SK-N-SH treated with all-trans-retinoic acid at 6 μM for 48 hours (cell line): Measurements from ENCODE around the gene SMS.

Experiments used
- ATAC-seq: fragments of 200-7000 bp; cut with Tn5 transposase; 3 replicates; pipeline ENCODE4 v1.9.1; 2020; ENCODE audit warnings: mild to moderate bottlenecking, moderate library complexity
- BACH2 ChIP-seq: fragments of 250-450 bp; sonication (Bioruptor Pico); IDR thresholded peaks from 2 replicates; pipeline ENCODE4 v1.9.0; 2021; ENCODE audit warnings: mild to moderate bottlenecking, borderline replicate concordance
- CSDC2 ChIP-seq: fragments of 250-450 bp; sonication (Bioruptor Pico); IDR thresholded peaks from 2 replicates; pipeline ENCODE4 v1.5.0; 2020; ENCODE audit warnings: mild to moderate bottlenecking, moderate library complexity
- ESRRG ChIP-seq: fragments of 250-450 bp; sonication (Bioruptor Pico); IDR thresholded peaks from 2 replicates; pipeline ENCODE4 v1.6.1; 2021; ENCODE audit warnings: mild to moderate bottlenecking
- GLIS3 ChIP-seq: fragments of 250-450 bp; sonication (Bioruptor Pico); IDR thresholded peaks from 2 replicates; pipeline ENCODE4 v1.5.0; 2020; ENCODE audit warnings: mild to moderate bottlenecking, moderate library complexity
- ISL1 ChIP-seq: fragments of 250-450 bp; sonication (Bioruptor Pico); IDR thresholded peaks from 2 replicates; pipeline ENCODE4 v2.1.2; 2022; ENCODE audit warnings: mild to moderate bottlenecking, moderate library complexity
- OSR1 ChIP-seq: fragments of 250-450 bp; sonication (Bioruptor Pico); IDR thresholded peaks from 2 replicates; pipeline ENCODE4 v1.8.0; 2022; ENCODE audit warnings: moderate library complexity, mild to moderate bottlenecking, inconsistent platforms
- PPARA ChIP-seq: fragments of 250-450 bp; sonication (Bioruptor Pico); IDR thresholded peaks from 2 replicates; pipeline ENCODE4 v1.5.0; 2020; ENCODE audit warnings: mild to moderate bottlenecking, borderline replicate concordance
- RARB ChIP-seq: fragments of 250-450 bp; sonication (Bioruptor Pico); IDR thresholded peaks from 2 replicates; pipeline ENCODE4 v1.8.0; 2021; ENCODE audit warnings: mild to moderate bottlenecking, moderate library complexity
- SNAI2 ChIP-seq: fragments of 250-450 bp; sonication (Bioruptor Pico); IDR thresholded peaks from 2 replicates; pipeline ENCODE4 v1.5.0; 2020; ENCODE audit warnings: mild to moderate bottlenecking, moderate library complexity
- TOX ChIP-seq: fragments of 250-450 bp; sonication (Bioruptor Pico); IDR thresholded peaks from 2 replicates; pipeline ENCODE4 v1.8.0; 2021; ENCODE audit warnings: mild to moderate bottlenecking, moderate library complexity, borderline replicate concordance
- ZC3H10 ChIP-seq: fragments of 250-450 bp; sonication (Bioruptor Pico); IDR thresholded peaks from 2 replicates; pipeline ENCODE4 v1.5.1; 2021; ENCODE audit warnings: mild to moderate bottlenecking, moderate library complexity
- ZFP3 ChIP-seq: fragments of 250-450 bp; sonication (Bioruptor Pico); IDR thresholded peaks from 2 replicates; pipeline ENCODE4 v1.5.0; 2020; ENCODE audit warnings: mild to moderate bottlenecking, moderate library complexity
- ZFP30 ChIP-seq: fragments of 450-650 bp; formaldehyde crosslinking; IDR thresholded peaks from 2 replicates; pipeline ENCODE4 v1.5.0; 2022; ENCODE audit warnings: mild to moderate bottlenecking, moderate library complexity
- ZNF565 ChIP-seq: fragments of 450-650 bp; formaldehyde crosslinking; conservative IDR thresholded peaks from 2 replicates; pipeline ENCODE4 v1.5.0; 2020; ENCODE audit warnings: low read depth, mild to moderate bottlenecking, moderate library complexity
- ZNF70 ChIP-seq: fragments of 450-650 bp; formaldehyde crosslinking; IDR thresholded peaks from 2 replicates; pipeline ENCODE4 v1.5.0; 2020; ENCODE audit warnings: mild to moderate bottlenecking, moderate library complexity
- TF ChIP-seq, protein P1 (sequence below): fragments of 250-450 bp; sonication (Bioruptor Pico); IDR thresholded peaks from 2 replicates; pipeline ENCODE4 v1.8.0; 2020; ENCODE audit warnings: mild to moderate bottlenecking, moderate library complexity, borderline replicate concordance
- TF ChIP-seq, protein P2 (sequence below): fragments of 250-450 bp; sonication (Bioruptor Pico); IDR thresholded peaks from 2 replicates; pipeline ENCODE4 v1.5.0; 2020; ENCODE audit warnings: mild to moderate bottlenecking, moderate library complexity
- TF ChIP-seq, protein P3 (sequence below): fragments of 250-450 bp; sonication (Bioruptor Pico); IDR thresholded peaks from 2 replicates; pipeline ENCODE4 v1.5.1; 2020; ENCODE audit warnings: low read depth, mild to moderate bottlenecking, moderate library complexity
- TF ChIP-seq, protein P4 (sequence below): fragments of 250-450 bp; sonication (Bioruptor Pico); IDR thresholded peaks from 2 replicates; pipeline ENCODE4 v1.8.0; 2021; ENCODE audit warnings: low read depth, mild to moderate bottlenecking, moderate library complexity, borderline replicate concordance
- TF ChIP-seq, protein P5 (sequence below): fragments of 250-450 bp; sonication (Bioruptor Pico); IDR thresholded peaks from 2 replicates; pipeline ENCODE4 v1.5.1; 2021; ENCODE audit warnings: mild to moderate bottlenecking, moderate library complexity

SMS gene

DNA sequence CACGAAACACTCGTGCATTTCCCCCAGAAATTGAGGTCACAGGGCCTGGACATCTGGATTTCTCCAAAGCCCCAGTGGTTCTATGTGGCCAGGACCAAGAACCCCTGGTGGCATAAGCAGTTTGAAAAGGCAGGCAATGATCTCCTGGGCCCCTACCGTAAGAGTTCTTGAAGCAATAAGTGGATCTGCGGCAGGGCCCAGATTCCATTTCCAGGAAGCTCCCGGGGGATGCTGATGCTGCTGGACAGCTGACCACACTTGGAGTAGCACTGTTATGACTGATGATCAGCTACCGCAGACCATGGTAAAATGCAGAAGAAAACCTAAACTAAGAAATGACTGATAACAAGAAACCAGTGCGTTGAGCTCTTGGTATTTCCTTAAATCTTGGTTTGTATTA, 27.8 kb downstream of the SMS start:
- TF ChIP-seq PPARA: no peak
- no peak for TF ChIP-seq ESRRG
- TF ChIP-seq CSDC2 (CRISPR knock-in tag): no peak
- no peak for TF ChIP-seq RARB (CRISPR knock-in tag)
- TF ChIP-seq TOX (CRISPR knock-in tag): no peak
- no peak for TF ChIP-seq GLIS3 (CRISPR knock-in tag)
- no peak for TF ChIP-seq BACH2
- TF ChIP-seq, protein P1, sequence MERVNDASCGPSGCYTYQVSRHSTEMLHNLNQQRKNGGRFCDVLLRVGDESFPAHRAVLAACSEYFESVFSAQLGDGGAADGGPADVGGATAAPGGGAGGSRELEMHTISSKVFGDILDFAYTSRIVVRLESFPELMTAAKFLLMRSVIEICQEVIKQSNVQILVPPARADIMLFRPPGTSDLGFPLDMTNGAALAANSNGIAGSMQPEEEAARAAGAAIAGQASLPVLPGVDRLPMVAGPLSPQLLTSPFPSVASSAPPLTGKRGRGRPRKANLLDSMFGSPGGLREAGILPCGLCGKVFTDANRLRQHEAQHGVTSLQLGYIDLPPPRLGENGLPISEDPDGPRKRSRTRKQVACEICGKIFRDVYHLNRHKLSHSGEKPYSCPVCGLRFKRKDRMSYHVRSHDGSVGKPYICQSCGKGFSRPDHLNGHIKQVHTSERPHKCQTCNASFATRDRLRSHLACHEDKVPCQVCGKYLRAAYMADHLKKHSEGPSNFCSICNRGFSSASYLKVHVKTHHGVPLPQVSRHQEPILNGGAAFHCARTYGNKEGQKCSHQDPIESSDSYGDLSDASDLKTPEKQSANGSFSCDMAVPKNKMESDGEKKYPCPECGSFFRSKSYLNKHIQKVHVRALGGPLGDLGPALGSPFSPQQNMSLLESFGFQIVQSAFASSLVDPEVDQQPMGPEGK (CRISPR knock-in tag): no peak
- TF ChIP-seq, protein P2, sequence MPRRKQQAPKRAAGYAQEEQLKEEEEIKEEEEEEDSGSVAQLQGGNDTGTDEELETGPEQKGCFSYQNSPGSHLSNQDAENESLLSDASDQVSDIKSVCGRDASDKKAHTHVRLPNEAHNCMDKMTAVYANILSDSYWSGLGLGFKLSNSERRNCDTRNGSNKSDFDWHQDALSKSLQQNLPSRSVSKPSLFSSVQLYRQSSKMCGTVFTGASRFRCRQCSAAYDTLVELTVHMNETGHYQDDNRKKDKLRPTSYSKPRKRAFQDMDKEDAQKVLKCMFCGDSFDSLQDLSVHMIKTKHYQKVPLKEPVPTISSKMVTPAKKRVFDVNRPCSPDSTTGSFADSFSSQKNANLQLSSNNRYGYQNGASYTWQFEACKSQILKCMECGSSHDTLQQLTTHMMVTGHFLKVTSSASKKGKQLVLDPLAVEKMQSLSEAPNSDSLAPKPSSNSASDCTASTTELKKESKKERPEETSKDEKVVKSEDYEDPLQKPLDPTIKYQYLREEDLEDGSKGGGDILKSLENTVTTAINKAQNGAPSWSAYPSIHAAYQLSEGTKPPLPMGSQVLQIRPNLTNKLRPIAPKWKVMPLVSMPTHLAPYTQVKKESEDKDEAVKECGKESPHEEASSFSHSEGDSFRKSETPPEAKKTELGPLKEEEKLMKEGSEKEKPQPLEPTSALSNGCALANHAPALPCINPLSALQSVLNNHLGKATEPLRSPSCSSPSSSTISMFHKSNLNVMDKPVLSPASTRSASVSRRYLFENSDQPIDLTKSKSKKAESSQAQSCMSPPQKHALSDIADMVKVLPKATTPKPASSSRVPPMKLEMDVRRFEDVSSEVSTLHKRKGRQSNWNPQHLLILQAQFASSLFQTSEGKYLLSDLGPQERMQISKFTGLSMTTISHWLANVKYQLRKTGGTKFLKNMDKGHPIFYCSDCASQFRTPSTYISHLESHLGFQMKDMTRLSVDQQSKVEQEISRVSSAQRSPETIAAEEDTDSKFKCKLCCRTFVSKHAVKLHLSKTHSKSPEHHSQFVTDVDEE (CRISPR knock-in tag): no peak
- no peak for TF ChIP-seq ZFP30 (CRISPR knock-in tag)
- TF ChIP-seq, protein P3, sequence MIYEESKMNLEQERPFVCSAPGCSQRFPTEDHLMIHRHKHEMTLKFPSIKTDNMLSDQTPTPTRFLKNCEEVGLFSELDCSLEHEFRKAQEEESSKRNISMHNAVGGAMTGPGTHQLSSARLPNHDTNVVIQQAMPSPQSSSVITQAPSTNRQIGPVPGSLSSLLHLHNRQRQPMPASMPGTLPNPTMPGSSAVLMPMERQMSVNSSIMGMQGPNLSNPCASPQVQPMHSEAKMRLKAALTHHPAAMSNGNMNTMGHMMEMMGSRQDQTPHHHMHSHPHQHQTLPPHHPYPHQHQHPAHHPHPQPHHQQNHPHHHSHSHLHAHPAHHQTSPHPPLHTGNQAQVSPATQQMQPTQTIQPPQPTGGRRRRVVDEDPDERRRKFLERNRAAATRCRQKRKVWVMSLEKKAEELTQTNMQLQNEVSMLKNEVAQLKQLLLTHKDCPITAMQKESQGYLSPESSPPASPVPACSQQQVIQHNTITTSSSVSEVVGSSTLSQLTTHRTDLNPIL (CRISPR knock-in tag): no peak
- TF ChIP-seq, protein P4, sequence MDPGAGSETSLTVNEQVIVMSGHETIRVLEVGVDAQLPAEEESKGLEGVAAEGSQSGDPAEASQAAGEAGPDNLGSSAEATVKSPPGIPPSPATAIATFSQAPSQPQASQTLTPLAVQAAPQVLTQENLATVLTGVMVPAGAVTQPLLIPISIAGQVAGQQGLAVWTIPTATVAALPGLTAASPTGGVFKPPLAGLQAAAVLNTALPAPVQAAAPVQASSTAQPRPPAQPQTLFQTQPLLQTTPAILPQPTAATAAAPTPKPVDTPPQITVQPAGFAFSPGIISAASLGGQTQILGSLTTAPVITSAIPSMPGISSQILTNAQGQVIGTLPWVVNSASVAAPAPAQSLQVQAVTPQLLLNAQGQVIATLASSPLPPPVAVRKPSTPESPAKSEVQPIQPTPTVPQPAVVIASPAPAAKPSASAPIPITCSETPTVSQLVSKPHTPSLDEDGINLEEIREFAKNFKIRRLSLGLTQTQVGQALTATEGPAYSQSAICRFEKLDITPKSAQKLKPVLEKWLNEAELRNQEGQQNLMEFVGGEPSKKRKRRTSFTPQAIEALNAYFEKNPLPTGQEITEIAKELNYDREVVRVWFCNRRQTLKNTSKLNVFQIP (CRISPR knock-in tag): no peak
- TF ChIP-seq ZC3H10 (CRISPR knock-in tag): no peak
- TF ChIP-seq SNAI2 (CRISPR knock-in tag): no peak
- TF ChIP-seq ZNF565 (CRISPR knock-in tag): no peak
- no peak for TF ChIP-seq ZNF70 (CRISPR knock-in tag)
- TF ChIP-seq ZFP3 (CRISPR knock-in tag): no peak
- ATAC-seq: no peak

DNA sequence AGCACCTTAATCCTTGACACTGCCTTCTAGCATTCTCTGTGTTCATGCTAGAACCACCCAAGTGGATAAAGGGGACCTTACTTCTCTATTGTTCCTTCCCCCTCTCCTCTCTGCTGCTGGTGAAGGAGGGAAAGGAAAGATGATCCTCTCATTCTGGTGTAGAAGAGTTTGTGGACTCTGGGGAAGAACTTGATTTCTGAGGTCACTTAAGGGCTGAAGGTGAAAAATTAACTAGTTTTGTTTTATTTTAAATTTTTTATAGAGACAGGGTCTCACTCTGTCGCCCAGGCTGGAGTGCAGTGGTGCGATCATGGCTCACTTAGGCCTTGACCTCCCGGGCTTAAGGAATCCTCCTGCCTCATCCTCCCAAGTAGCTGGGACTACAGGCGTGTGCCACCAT, 29.8 kb downstream of the SMS start:
- ATAC-seq: no peak
- TF ChIP-seq BACH2 (no peak), ISL1 (CRISPR knock-in tag) (no peak), SNAI2 (CRISPR knock-in tag) (no peak), PPARA (no peak), OSR1 (CRISPR knock-in tag) (no peak), TOX (CRISPR knock-in tag) (no peak)
- TF ChIP-seq, protein P2 (CRISPR knock-in tag): no peak

DNA sequence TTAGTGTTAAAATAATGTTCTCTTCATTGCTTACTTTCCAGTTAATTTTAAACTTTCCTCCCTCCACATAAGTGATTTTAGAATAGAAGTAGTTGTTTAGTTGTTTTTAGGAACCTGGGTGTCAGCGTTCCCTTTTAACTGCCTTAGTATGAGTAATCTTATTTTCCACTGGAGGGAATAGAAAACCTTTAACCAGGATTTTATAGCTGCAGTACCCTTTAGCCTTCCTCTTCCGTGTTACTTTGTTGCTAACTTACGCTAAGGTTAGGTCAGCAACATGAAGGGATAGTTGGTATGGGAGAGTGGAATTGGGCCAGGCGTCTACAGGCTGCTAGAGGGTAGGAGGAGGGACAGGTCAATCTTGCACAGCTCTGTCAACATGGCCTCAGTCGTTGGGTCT, 31.5 kb downstream of the SMS start:
- no peak for TF ChIP-seq ISL1 (CRISPR knock-in tag)
- peak; percentile 20 for ATAC-seq

DNA sequence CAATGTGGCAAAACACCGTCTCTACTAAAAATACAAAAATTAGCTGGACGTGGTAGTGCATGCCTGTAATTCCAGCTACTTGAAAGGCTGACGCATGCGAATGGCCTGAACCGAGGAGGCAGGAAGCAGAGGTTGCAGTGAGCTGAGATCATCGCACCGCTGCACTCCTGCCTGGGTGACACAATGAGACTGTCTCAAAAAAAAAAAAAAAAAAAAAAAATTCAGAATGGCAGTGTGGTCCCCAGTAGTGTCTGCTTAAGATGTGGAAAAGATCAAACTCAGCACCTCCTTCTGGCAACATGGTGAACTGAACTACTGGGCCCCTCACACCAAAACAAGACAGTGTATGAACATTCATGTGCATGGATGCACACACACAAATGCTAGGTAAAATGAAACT, 32.2 kb downstream of the SMS start:
- peak; percentile 86 for ATAC-seq
- no peak for TF ChIP-seq TOX (CRISPR knock-in tag)
- no peak for TF ChIP-seq ZFP3 (CRISPR knock-in tag)
- TF ChIP-seq, protein P3 (CRISPR knock-in tag): no peak
- no peak for TF ChIP-seq ZFP30 (CRISPR knock-in tag)
- TF ChIP-seq, protein P5, sequence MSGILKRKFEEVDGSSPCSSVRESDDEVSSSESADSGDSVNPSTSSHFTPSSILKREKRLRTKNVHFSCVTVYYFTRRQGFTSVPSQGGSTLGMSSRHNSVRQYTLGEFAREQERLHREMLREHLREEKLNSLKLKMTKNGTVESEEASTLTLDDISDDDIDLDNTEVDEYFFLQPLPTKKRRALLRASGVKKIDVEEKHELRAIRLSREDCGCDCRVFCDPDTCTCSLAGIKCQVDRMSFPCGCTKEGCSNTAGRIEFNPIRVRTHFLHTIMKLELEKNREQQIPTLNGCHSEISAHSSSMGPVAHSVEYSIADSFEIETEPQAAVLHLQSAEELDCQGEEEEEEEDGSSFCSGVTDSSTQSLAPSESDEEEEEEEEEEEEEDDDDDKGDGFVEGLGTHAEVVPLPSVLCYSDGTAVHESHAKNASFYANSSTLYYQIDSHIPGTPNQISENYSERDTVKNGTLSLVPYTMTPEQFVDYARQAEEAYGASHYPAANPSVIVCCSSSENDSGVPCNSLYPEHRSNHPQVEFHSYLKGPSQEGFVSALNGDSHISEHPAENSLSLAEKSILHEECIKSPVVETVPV (CRISPR knock-in tag): no peak
- no peak for TF ChIP-seq GLIS3 (CRISPR knock-in tag)
- no peak for TF ChIP-seq ESRRG
- no peak for TF ChIP-seq RARB (CRISPR knock-in tag)
- TF ChIP-seq ZNF70 (CRISPR knock-in tag): no peak
- TF ChIP-seq CSDC2 (CRISPR knock-in tag): no peak
- TF ChIP-seq, protein P1 (CRISPR knock-in tag): no peak
- TF ChIP-seq OSR1 (CRISPR knock-in tag): no peak
